ENCODE results near the gene PLEKHA8.

PLEKHA8 gene

GRCh38 chr7:30020535-30020934 lies 7.7 kb upstream of the PLEKHA8 start:
- TF ChIP-seq CTCF (IDR thresholded peaks at IDR 0.05; ENCODE audit: borderline replicate concordance, insufficient read depth, low read depth, low read length), result no peak
- no peak overlapping the region for H3K4me3 ChIP-seq (ENCODE audit: low read depth, low read length)

- TF ChIP-seq CTCF (IDR thresholded peaks at IDR 0.05; ENCODE audit: borderline replicate concordance, insufficient read depth, low read depth, low read length), result no peak
- no peak overlapping the region for H3K4me3 ChIP-seq (ENCODE audit: low read depth, low read length)
Measured at GRCh38 chr7:30022991-30023390, 5.2 kb upstream of the PLEKHA8 start.

GRCh38 chr7:30023524-30023923 lies 4.7 kb upstream of the PLEKHA8 start:
- no peak for TF ChIP-seq CTCF (IDR thresholded peaks at IDR 0.05; ENCODE audit: borderline replicate concordance, insufficient read depth, low read depth, low read length)
- no peak overlapping the region for H3K4me3 ChIP-seq (ENCODE audit: low read depth, low read length)

- peak within 1 kb of the TSS; percentile 88 for H3K4me3 ChIP-seq (ENCODE audit: low read depth, low read length)
- TF ChIP-seq CTCF (IDR thresholded peaks at IDR 0.05; ENCODE audit: borderline replicate concordance, insufficient read depth, low read depth, low read length), result no peak
Measured at GRCh38 chr7:30026229-30027064, 1.8 kb upstream of the PLEKHA8 start, which contains the start of gene FKBP14. TSS of gene FKBP14 (minus strand) at chr7:30026702. CDS start at chr7:30026508, 194 bp downstream.

- no peak for TF ChIP-seq CTCF (IDR thresholded peaks at IDR 0.05; ENCODE audit: borderline replicate concordance, insufficient read depth, low read depth, low read length)
- H3K4me3 ChIP-seq (ENCODE audit: low read depth, low read length), result peak overlapping the region; percentile 88
Measured at GRCh38 chr7:30027065-30027456, 1.2 kb upstream of the PLEKHA8 start.

GRCh38 chr7:30027740-30028215 lies 434 bp upstream of the PLEKHA8 start:
- no peak for TF ChIP-seq CTCF (IDR thresholded peaks at IDR 0.05; ENCODE audit: borderline replicate concordance, insufficient read depth, low read depth, low read length)
- H3K4me3 ChIP-seq (ENCODE audit: low read depth, low read length), result peak overlapping the region; percentile 88
